TTC549 (cell line): ENCODE data around the gene EAF2.
"Not testable (repeated sequence)": the region's sequence is repeated elsewhere in the genome, so short reads cannot be mapped to it uniquely, and the experiment has no call there.

Experiments
- FAIRE-seq: peaks from 2 replicates; lab custom pipeline; 2012; peaks lifted over from hg19 to GRCh38; lab: Jason Lieb, UNC

The EAF2 gene

DNA sequence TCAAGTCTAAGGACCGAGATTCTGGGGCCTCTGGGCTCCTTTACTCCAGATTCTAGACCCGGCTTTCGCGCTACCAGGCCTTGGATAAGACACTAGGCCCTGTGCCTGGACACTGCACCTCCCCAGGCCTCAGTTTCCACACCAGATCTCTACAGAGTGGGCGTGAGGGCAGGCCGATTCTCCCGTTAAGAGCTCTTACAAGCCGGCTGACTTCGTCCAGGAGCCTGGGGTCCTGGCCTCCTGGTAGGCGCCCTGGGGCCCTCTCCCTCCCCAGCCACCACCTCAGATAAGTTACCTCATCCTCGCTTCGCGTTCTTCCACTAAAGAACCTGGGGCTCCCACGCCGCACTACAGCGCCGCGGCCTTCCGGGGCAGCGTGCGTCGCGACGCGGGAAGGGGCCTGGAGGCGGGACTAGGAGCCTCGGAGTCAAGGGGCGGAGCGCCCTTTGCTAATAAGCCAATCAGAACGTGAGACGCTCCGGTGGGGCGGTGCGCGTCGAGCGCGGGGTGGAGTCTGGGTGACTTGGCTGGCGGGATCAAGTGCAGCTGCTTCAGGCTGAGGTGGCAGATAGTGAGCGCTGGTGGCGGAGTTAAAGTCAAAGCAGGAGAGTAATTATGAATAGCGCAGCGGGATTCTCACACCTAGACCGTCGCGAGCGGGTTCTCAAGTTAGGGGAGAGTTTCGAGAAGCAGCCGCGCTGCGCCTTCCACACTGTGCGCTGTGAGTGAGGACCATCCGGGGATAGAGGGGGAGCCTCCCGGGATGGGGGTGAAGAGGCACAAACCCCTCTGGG, at the start of gene EAF2, which contains the start of gene IQCB1:
TSS of gene EAF2 (plus strand) at position 539 of the 794 bp plus-strand sequence. CDS start at position 616, 77 bp downstream.
TSS of gene IQCB1 (minus strand) at position 390 of the 794 bp plus-strand sequence. CDS start 6,100 bp downstream, outside the sequence.
- peak; percentile 78 for FAIRE-seq

DNA sequence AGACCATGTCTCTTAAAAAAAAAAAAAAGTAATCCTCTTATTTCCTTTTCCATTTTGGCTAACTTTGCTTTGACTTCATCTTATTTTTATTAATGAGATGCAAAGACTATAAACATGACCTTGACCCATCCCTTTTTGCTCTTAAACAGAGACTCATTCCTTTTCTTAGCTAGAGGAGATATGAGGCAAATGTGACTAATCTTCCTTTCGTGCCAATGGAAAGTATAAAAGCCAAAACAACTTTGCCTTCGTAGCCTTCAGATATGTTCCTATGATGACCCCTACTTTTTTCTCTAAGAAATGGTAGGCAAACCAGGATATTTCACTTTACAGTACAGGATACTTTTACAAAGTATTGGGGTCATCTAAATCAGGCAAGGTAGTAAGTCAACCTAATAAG, 48.5 kb upstream of the EAF2 start:
- no peak for FAIRE-seq

DNA sequence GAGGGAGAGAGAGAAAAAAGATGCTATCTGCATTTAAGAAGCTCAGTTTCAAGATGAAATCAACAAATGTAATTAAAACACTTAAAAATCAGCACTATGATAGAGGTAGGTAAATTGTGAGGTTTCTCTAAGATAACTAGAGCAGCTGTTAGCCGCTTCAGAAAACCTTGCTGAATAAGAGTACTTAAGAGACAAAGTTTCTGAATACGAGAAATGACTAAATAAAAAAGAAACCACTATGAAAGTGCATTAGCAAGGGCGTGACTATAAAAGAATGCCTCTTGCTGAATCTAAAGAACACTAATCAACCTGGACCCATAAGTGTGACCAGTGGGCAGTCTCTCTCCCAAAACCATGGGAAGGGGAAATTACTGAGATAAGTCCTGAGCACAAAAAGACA, 41.9 kb upstream of the EAF2 start:
- no peak for FAIRE-seq

DNA sequence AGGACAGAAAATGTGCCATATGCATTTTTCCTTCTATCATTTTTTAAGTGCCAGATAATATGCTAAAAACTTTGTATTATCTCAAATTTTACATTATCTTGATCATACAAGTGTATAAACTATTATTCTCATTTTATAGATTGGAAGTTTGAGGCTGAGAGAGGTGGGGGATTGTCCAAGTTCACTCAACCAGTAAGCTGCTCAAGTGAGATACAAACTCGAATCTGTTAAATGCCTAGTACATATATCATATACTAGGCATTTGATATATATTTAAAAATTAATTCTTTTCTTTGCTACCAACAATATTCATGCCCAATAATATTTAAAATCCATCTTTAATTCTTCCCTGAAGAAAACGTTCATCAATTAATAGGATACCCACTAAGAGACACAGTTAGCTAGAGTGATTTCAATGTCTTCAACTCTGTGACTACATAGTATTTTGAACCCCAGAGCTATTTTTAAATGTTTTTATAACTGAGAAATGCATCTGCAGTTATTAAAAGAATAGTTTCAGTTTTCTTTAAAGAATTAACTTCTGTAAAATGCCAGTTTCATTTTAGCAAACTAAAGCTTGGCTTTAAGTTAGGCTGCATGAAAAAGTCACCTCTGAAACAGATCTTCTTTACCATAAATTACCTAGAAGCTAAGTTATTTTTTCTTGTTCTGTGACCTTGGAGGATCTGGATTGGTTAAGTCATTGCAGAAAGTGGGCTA, 40.6 kb upstream of the EAF2 start:
- no peak for FAIRE-seq

DNA sequence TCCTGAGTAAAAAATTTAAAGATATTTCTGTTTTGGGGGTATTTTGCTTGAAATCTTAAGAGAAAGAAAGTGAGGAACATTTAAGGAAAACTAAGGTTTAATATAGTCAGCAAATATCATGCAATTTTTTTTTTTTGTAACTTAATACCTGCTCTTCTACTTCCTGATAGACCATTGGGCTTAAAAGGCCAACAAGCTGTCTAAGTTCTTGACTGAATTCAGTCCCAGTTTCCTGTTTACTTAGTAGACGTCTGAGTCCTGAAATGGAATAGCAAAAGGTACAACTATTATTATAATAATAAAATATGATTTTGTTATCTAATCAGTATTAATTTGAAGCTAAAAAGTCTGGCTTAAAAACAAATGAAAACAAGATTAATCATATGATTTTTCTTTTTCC, 38.0 kb upstream of the EAF2 start:
- FAIRE-seq, result no peak

DNA sequence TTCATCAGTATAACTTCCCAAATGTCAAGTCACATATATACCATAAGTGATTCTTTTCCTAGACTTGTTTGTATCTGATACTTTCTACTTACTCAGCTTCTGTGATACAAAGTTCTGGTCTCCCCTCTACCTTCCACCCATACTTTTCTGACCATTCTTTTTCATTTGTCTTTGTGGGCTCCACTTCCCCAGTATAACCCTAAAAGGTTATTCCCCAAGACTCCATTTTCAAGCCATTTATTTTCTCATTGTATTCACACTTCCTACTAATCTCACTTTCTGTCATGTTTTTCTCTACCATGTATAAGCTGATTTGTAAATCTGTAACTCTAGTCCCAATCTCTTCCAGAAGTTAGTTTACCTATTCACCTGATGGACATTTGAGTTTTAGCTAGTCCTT, 34.1 kb upstream of the EAF2 start:
- FAIRE-seq, result no peak

DNA sequence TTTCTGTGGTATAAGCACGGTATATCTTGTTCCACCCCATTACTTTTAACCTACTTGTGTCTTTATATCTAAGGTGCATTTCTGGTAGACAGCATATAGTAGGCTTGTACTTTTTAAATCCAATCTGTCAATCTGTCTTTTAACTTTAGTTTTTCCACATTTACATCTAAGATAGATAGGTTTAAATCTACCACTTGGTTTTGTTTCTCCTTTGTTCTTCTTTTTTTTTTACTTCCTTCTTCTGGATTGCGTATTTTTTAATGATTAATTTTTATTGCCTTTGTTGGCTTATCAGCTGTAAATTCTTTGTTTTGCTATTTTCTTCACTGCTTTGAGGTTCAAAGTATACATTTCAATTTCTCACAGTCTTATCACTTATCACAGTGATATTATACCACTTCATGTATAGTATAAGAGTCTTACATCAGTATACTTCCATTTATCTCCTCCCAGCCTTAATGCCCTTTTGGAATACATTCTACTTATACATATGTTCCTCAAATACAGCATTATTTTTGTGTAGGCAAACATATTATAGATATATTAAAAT, 31.2 kb upstream of the EAF2 start:
- FAIRE-seq, result no peak

DNA sequence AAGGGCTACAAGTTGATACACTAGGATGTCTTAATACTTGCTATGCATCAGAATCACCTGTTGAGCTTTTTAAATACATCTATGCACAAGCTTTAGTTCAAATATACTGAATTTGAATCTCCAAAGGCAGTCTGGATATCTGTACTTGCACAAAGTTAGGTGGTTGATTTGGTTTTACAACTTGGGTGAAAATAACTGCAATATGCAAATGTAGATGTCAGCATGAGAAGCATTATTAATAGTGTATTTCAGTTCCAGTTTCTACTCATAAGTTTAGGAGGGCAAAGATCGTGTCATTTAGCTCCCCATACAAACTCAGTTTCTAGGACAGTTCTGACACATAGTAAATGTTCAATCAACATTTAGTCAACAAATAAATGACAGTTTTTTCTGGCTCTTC, 25.8 kb upstream of the EAF2 start:
- no peak for FAIRE-seq

DNA sequence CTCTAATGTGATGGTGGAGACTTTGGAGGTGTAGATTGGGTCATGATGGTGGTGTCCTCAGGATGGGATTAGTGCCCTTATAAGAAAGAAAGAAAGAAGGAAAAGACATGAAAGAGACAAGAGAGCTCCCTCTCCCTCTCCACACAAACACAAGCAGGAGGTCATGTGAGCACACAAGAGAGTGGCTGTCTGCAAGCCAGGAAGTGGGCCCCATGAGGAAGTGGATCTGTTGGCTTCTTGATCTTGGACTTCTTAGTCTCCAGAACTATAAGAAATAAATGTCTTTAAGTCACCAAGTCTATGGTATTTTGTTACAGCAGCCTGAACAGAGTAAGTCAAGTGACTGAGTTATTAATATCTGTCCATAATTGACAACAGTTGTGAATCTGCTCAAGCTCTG, 17.3 kb upstream of the EAF2 start:
- FAIRE-seq, result no peak

DNA sequence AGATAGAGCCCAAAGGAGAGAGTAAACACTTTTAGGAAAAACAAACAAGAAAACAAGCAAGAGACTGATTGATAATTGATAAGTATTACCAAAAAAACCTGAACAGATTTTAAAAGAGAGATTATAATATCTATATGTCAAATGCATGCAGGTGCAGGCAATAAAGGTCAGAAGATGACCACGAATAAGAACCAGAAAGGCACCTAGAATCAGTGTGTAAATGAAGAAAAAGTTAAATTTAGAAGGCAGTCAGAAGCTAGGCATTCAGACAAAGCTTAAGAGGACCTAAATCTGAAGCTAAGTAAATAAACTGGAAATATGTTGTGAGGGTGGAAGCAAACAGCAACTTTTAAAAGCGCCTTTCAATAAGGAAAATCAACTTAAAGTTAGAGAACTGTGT, 16.4 kb upstream of the EAF2 start:
- no peak for FAIRE-seq

DNA sequence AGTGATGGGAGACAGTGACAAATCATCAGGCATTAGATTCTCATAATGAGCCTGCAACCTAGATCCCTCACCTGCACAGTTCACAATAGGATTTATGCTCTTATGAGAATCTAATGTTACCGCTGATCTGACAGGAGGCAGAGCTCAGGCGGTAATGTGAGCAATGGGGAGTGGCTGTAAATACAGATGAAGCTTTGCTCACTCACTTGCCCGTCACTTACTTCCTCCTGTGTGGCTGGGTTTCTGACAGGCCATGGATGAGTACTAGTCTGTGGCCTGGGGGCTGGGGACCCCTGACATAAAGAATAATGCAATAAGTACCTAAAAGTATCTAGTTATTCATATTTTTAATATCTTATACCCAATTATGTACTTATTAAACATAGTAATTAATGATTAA, 15.8 kb upstream of the EAF2 start:
- FAIRE-seq, result no peak

DNA sequence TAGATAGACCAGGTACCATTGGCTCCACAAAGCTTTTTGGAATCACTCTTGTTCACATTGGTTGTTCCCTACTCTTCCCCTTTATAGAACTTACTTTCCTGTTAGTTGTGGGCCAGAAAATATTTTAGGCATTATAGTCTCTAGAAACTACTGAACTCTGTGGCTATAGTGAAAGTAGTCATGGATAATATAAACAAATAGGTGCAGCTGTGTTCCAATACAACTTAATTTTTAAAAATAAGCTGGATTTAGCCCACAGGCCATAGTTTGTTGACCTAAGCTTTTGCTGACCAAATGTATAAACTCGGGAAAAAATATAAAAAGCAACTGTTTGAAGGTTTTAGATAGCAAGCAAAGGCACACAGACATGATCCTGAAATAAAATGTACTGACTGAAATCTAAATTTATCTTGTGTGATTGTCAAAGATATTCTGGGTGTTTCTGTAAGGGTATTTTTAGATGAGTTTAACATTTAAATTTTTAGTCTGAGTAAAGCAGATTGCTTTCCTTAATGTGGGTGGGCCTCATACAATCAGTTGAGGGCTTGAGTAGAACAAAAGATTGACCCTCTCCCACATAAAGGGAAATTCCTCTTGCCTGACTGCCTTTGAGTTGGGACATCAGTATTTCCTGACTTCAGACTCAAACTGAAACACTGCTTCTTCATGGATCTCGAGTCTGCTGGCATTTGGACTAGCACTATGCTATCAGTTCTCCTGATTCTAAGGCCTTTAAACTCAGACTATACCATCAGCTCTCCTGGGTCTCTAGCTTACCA, 13.4 kb upstream of the EAF2 start:
- no peak for FAIRE-seq

DNA sequence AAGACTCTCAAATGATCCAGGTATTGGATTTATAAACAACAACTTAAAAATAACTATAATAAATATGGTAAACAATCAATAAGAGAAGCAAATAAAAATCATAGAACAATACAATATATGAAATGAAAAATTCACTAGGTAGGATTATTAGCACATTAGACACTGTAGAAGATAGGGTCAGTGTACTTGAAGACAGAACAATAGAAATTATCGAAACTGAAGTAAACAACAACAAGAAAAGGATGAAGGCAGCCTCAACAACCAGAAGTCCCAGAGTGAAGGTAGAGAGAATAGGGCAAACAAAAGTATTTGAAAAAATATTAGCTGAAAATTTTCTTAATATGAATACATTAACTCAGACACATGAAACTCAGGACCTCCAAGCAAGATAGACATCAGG, 12.0 kb upstream of the EAF2 start:
- no peak for FAIRE-seq

DNA sequence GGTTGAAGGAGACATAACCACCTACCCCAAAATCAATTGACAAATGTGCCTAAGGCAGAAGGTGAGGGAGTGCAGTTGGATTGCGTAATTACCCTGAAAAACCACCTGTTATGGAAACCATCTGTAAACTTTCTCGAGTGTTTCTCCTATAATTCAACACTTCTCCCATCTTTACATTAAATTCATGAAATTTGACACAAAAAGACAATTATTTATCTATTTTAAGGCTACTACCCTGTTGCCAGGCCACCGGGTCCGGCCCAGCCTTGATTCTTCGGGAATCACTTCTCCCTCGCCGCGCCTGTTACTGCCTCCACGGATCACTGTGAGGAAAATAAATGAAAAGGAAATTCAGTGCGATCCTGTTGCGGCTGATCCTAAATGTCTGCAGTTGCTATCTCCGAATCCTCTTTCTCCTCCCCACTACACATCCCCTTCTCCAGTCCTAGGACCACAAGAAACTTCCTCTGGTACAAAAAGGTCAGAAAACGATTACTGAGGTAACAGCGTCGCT, 795 bp upstream of the EAF2 start:
- no peak for FAIRE-seq

DNA sequence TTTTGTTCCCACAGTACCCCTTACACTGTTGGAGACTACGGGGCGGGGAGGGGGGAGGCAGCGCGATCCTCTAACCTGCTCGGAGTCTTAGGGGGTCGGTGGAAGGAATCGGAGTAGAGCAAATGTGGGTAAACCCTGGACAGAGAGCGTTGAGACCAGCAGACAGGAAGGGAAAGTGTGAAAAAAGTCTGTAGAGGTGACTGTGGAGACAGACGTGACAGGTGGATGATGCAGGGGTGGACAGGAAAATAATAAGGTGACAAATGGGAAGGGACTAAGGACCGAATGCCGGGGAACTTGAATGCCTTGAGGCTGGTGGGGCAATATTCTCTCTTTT, 424 bp downstream of the EAF2 start:
- no peak for FAIRE-seq

DNA sequence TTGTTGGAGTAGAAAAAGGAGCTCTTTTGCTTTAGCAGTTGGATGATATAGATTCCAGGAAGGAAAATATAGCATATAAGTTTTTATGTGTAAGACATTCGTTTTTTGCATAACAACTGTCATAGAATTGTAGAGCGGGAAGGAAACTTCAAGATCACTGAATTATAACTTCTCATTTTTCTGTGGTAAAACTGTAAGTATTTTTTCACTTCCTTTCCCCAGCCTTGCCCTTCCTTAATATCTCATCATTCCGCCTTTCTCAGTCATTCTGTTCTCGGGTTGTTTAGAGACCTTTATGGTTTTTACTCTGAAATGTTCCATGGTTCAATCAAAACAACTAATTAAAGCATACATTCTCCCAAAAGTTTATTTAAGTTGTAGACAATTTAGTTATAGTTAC, 1.1 kb downstream of the EAF2 start:
- no peak for FAIRE-seq

DNA sequence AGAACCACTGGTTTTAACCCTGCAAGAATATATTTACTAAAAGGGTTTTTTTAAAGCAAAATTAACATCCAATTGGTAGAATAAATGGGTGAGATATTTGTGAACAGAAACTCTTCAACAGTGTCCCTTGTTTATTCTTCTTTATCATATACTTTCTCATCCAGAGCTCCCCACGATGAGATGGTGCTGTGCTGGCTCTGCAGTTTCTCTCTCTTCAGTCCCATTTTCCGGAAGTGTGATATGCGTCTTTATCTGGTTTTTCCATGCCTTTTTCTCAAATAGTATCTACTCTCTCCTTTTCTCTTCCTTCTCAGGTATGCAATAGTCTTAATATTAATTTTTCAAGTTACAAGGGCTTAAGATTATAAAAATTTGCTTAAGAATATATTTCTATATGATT, 1.5 kb downstream of the EAF2 start:
- no peak for FAIRE-seq

DNA sequence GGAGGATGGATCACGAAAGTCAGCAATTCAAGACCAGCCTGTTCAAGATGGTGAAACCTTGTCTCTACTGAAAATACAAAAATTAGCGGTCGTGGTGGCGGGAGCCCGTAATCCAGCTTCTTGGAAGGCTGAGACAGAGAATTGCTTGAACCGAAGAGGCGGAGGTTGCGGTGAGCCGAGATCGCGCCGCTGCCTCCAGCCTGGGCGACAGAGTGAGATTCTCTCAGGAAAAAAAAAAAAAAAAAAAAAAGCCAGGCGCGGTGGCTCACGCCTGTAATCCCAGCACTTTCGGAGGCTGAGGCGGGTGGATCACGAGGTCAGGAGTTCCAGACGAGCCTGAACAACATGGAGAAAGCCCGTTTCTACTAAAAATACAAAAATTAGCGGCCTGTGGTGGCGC, 5.0 kb downstream of the EAF2 start:
- no peak for FAIRE-seq

DNA sequence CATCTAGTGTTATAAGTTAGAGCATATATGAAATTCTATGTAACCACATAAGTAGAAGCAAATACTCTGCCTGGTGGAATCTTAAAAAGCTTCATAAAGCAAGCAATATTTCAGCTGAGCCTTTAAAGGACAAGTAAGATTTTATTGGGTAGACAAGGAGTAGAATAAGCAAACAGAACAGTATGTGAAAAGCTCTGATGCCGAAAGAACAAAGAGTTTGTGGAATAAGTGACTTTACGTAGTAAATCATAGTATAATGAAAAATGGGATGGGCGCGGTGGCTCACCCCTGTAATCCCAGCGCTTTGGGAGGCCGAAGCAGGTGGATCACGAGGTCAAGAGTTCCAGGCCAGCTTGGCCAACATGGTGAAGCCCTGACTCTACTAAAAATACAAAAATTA, 9.9 kb downstream of the EAF2 start:
- FAIRE-seq, result no peak

DNA sequence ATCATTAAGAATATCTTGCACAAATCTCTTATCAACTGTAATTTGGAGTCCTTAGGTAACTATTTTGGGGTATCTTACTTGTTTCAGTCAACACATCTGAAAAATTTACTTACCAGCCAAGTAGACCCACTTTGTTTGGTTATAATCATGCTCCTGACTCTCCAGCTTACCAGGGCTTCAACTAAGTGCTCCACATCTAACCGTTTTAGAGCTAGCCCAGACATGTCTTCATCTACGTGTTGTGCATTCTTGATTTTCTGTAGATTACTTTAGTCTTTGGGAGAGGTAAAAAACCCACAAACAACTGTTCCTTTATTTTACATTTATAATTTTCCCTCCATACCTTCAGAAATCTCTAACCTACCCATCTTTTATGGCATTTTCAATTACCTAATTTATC, 17.2 kb downstream of the EAF2 start:
- no peak for FAIRE-seq

DNA sequence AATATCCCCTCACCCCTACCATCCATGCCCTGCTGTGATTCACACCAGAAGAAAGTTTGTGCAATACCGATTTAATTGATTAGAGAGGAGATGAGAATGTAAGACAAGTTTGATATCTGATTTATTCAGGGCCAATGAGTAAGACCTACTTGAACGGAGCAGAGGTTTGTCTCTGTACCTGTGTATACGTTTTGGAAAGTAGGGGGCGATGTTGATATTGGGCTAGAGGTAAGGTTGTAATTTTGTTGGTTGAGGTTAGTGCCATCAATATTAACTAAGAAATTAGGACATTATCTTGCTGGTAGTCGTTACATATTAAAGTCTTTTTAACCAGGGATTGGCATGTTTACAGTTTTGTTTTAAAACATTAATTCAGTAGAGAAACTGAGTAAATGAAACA, 20.5 kb downstream of the EAF2 start:
- no peak for FAIRE-seq

DNA sequence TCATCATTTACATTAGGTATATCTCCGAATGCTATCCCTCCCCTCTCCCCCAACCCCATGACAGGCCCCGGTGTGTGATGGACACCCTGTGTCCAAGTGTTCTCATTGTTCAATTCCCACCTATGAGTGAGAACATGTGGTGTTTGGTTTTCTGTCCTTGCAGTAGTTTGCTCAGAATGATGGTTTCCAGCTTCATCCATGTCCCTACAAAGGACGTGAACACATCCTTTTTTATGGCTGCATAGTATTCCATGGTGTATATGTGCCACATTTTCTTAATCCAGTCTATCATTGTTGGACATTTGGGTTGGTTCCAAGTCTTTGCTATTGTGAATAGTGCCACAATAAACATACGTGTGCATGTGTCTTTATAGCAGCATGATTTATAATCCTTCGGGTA, 22.8 kb downstream of the EAF2 start:
- FAIRE-seq, result not testable (repeated sequence)

DNA sequence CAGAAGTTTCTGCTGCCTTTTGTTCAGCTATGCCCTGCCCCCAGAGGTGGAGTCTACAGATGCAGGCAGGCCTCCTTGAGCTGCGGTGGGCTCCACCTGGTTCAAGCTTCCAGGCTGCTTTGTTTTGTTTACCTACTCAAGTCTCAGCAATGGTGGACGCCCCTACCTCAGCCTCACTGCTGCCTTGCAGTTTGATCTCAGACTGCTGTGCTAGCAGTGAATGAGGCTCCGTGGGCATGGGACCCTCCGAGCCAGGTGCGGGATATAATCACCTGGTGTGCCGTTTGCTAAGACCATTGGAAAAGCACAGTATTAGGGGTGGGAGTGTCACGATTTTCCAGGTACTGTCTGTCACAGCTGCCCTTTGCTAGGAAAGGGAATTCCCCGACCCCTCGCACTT, 28.2 kb downstream of the EAF2 start:
- not testable (repeated sequence) for FAIRE-seq
